ENCODE results near the gene TRIO. TPM values are rescaled to one million over a fixed set of nuclear protein-coding genes. Genes with fewer than 3 reads are reported as not detected.

TRIO gene
- total RNA-seq, 4 donors from 2014 or later: 21.2 to 105 (median 47.6) TPM

GRCh38 chr5:14370386-14370785 lies 227.2 kb downstream of the TRIO start:
- H3K36me3 ChIP-seq: peaks cover 9 to 98% (median 37%) of the 10 kb centered on the region in 3 donors
- no peak overlapping the region for H3K27ac ChIP-seq
- H3K4me1 ChIP-seq: no peaks in the 10 kb centered on the region
- no peak overlapping the region for H3K4me3 ChIP-seq
- intact Hi-C loops (cut with DNase I): no loop called here
- no peak for TF ChIP-seq POLR2A (IDR thresholded peaks at IDR 0.05)
- TF ChIP-seq, protein P1, sequence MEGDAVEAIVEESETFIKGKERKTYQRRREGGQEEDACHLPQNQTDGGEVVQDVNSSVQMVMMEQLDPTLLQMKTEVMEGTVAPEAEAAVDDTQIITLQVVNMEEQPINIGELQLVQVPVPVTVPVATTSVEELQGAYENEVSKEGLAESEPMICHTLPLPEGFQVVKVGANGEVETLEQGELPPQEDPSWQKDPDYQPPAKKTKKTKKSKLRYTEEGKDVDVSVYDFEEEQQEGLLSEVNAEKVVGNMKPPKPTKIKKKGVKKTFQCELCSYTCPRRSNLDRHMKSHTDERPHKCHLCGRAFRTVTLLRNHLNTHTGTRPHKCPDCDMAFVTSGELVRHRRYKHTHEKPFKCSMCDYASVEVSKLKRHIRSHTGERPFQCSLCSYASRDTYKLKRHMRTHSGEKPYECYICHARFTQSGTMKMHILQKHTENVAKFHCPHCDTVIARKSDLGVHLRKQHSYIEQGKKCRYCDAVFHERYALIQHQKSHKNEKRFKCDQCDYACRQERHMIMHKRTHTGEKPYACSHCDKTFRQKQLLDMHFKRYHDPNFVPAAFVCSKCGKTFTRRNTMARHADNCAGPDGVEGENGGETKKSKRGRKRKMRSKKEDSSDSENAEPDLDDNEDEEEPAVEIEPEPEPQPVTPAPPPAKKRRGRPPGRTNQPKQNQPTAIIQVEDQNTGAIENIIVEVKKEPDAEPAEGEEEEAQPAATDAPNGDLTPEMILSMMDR (IDR thresholded peaks at IDR 0.05): no peak
- DNase-seq: no peak
- no peaks in the 10 kb centered on the region for H3K9me3 ChIP-seq
- 72 to 74% methylated on average over 5 of the region's 5 CpGs for WGBS, 2 donors
- H3K27me3 ChIP-seq: no peaks in the 10 kb centered on the region

GRCh38 chr5:14373685-14374084 lies 230.5 kb downstream of the TRIO start:
- DNase-seq: no peak
- Histone ChIP-seq H3K9me3 (no peaks in the 10 kb centered on the region), H3K4me1 (no peaks in the 10 kb centered on the region), H3K4me3 (no peak overlapping the region), H3K27ac (no peak overlapping the region), H3K36me3 (peaks cover 6 to 94% (median 20%) of the 10 kb centered on the region in 3 donors), H3K27me3 (no peaks in the 10 kb centered on the region)
- intact Hi-C loops (cut with DNase I): no loop called here
- TF ChIP-seq POLR2A (IDR thresholded peaks at IDR 0.05): no peak
- TF ChIP-seq, protein P1 (IDR thresholded peaks at IDR 0.05): no peak
- WGBS, 2 donors: 85 to 92% methylated on average over 3 to 6 of the region's 6 CpGs

- Histone ChIP-seq H3K4me1 (no peaks in the 10 kb centered on the region), H3K9me3 (no peaks in the 10 kb centered on the region), H3K36me3 (peaks cover 3 to 94% (median 20%) of the 10 kb centered on the region in 3 donors), H3K4me3 (no peak overlapping the region), H3K27me3 (no peaks in the 10 kb centered on the region), H3K27ac (no peak overlapping the region)
- no peak for DNase-seq
- 60% methylated on average over 7 to 8 of the region's 8 CpGs for WGBS, 2 donors
- TF ChIP-seq, protein P1 (IDR thresholded peaks at IDR 0.05): no peak
- intact Hi-C loops (cut with DNase I): no loop called here
These were observed 231.0 kb downstream of the TRIO start for GRCh38 chr5:14374100-14374499.

GRCh38 chr5:14376789-14377188 lies 233.6 kb downstream of the TRIO start:
- 85% methylated on average over 3 of the region's 3 CpGs for WGBS, 2 donors
- DNase-seq: no peak
- H3K9me3 ChIP-seq: no peaks in the 10 kb centered on the region
- no peak overlapping the region for H3K4me3 ChIP-seq
- H3K27ac ChIP-seq: no peak overlapping the region
- H3K27me3 ChIP-seq: no peaks in the 10 kb centered on the region
- H3K36me3 ChIP-seq: peaks cover 8 to 94% (median 20%) of the 10 kb centered on the region in 3 donors
- TF ChIP-seq POLR2A (IDR thresholded peaks at IDR 0.05): no peak
- TF ChIP-seq, protein P1 (IDR thresholded peaks at IDR 0.05): no peak
- intact Hi-C loops (cut with DNase I): no loop called here
- no peaks in the 10 kb centered on the region for H3K4me1 ChIP-seq

GRCh38 chr5:14379739-14380497 lies 236.8 kb downstream of the TRIO start:
- Histone ChIP-seq H3K27me3 (no peaks in the 10 kb centered on the region), H3K9me3 (no peaks in the 10 kb centered on the region), H3K4me3 (no peak overlapping the region), H3K4me1 (no peaks in the 10 kb centered on the region), H3K27ac (no peak overlapping the region), H3K36me3 (peaks cover 8 to 92% (median 24%) of the 10 kb centered on the region in 3 donors)
- no peak for TF ChIP-seq POLR2A (IDR thresholded peaks at IDR 0.05)
- TF ChIP-seq, protein P1 (IDR thresholded peaks at IDR 0.05): no peak
- DNase-seq: no peak
- 86 to 89% methylated on average over 34 of the region's 35 CpGs for WGBS, 2 donors
- intact Hi-C loops (cut with DNase I): no loop called here
